GM15510 (cell line): ENCODE results near the gene PDCD11.

Experiments used
- POLR2A ChIP-seq: IDR thresholded peaks from 3 replicates; pipeline ENCODE4 v1.6.1; 2011; ENCODE audit warnings: borderline replicate concordance; ENCODE audit not compliant: insufficient read length; ENCODE audit errors: extremely low read depth

Gene PDCD11

DNA sequence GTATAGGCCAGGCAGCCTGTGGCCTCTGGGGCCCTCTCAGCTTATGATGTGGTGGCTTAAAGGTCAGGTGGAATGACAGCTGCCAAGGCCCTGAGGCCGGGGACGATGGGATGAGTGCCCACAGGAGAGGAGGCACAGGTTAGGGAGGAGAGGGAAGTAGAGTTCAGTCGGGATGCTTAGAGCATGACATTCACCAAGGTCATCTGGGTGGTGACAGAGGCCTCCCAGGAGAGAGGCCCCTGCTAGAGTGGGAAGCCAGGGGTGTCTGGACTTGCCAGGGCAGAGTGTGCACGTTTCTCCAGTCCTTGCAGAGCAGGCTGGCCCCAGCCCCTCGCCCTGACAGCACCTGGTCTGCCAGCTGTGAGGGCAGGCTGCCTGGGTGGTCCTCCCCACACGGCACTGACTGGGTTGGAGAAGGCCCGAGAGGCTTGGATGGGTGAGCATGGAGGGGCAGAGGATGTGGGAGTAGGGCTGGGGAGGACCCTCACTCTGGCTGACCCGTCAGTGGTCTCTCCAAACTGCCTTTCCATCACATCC, 60.8 kb downstream of the PDCD11 start:
- TF ChIP-seq POLR2A = no peak

GRCh38 chr10:103457896-103458583, 61.6 kb downstream of the PDCD11 start:
- TF ChIP-seq POLR2A = no peak

DNA sequence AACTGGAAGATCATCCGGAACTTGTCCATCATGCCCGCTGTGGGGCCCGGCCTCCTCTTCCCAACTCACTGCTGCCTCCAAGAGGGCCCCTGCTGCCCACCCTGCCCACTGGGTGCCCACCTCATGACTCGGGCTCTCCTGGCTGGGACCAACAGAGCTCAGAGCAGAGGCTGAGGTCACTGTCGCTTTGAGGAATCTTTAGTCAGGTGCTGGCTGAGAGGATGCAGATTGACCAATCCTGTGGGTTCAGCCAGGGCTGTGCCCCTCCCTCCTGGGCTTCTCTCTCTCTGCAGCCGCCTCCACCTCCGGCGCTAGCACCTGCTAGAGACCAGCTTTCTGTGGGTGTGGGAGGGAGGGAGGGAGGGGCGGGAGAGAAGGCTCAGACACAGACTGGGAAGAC, 62.3 kb downstream of the PDCD11 start, which contains the start of gene CALHM1:
TSS of gene CALHM1 (minus strand) at position 181 of the 400 bp plus-strand sequence. CDS start at position 32, 149 bp downstream.
- TF ChIP-seq POLR2A = no peak

DNA sequence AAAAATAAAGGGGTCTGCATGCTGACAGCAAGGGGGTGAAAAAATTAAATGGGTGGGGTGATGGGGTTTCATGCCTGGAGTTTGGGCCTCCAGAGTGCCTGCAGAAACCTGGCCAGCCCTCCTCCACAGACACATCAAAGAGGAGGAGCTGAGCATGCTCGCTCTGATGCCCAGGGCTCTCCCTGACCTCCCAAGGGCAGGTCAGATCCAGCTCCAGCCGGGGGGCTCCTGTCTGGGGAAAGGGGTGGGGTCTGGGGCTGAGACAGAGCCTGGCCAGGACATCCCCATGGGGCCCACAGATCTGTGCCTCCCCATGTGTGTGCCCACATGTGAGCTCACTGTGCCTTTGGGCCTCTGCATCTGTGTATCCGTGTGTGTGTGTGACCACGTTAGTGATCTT, 63.2 kb downstream of the PDCD11 start:
- no peak for TF ChIP-seq POLR2A

DNA sequence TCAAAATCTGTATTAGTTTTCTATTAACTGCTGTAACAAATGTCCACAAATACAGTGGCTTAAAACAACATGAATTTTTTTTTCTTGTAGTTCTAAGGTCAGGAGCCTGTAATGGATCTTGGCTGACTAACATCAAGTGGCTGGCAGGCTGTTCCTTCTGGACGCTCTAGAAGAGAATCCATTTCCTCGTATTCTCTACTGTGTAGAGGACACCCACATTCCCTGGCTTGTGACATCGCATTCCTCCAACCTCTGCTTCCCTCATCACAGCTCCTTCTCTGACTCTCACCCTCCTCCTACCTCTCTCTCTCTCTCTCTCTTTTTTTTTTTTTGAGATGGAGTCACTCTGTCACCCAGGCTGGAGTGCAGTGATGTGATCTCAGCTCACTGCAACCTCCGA, 67.1 kb downstream of the PDCD11 start:
- TF ChIP-seq POLR2A = no peak

GRCh38 chr10:103465411-103466179, 69.2 kb downstream of the PDCD11 start:
- TF ChIP-seq POLR2A = no peak

DNA sequence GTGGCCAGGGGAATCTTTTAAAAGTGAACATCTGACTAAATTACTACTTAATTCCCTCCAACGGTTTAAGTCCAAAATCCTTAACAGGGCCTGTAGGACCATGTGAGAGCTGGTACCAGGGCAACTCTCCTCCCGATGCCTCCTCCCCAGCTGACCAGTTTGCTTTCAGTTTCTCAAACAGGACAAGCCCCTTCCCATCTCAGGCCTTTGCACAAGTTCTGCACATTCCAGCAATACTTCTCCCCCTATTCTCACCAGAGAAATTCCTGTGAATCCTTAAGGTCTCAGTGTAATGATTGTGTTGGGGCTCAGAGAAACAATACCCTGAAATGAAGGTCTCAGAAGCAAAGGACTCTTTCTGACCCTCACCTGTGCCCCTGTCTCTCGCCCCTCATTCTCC, 70.3 kb downstream of the PDCD11 start:
- no peak for TF ChIP-seq POLR2A

DNA sequence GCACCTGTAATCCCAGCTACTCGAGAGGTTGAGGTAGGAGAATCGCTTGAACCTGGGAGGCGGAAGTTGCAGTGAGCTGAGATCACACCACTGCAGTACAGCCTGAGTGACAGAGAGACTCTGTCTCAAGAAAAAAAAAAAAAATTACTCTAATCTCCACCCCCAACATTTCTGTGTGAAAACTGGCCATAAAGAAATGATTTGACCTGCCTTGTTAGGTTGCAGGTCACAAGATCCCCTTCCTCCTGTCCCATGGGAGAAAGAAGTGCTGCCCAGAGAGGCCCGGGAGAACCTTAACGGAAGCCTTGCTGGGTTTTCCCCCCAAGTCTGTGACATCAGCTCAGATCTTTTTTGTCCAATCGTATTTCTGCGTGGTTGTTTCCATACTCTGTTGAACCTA, 71.0 kb downstream of the PDCD11 start:
- no peak for TF ChIP-seq POLR2A

GRCh38 chr10:103469201-103469600, 72.8 kb downstream of the PDCD11 start:
- TF ChIP-seq POLR2A = no peak

GRCh38 chr10:103470761-103471653, 74.6 kb downstream of the PDCD11 start:
- TF ChIP-seq POLR2A = peak; percentile 47

GRCh38 chr10:103472005-103472404, 75.6 kb downstream of the PDCD11 start:
- peak; percentile 43 for TF ChIP-seq POLR2A

- TF ChIP-seq POLR2A = no peak
Measured at GRCh38 chr10:103473261-103473671, 76.8 kb downstream of the PDCD11 start.

GRCh38 chr10:103474077-103474476, 77.7 kb downstream of the PDCD11 start:
- TF ChIP-seq POLR2A = no peak

DNA sequence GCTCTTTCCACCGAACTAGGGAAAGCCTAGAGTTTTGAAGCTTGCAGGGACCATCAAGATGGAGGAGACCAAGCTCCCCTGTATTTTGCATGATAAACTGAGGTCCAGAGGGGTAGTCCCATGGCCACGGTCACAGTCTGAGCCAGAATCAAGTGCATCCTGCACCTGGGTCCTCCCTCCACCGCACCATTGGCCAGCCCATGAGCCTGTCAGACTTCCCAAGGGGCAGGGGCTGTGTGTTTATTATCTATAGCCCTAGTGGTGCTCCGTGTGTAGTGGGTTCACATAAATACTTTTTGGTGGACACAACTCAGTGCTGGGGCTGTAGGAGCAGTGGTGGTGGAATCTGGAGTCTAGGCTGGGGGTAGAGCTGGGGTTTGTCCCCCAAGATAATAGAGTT, 79.0 kb downstream of the PDCD11 start:
- no peak for TF ChIP-seq POLR2A

GRCh38 chr10:103476046-103476768, 79.8 kb downstream of the PDCD11 start:
- TF ChIP-seq POLR2A = no peak

GRCh38 chr10:103478671-103479070, 82.2 kb downstream of the PDCD11 start:
- TF ChIP-seq POLR2A = no peak
